Duodenal mucosa (tissue), 2 donors: ENCODE measurements around the gene SAMM50.

Experiments
- H3K27ac ChIP-seq: one replicate; pipeline ENCODE4 v1.7.0; 2013; ENCODE audit warnings: low read depth, low read length
- H3K27me3 ChIP-seq, 2 donors: one replicate each; pipeline ENCODE4 v1.7.0; 2013; ENCODE audit warnings: low read length in 2 of 2, control low read depth in 1 of 2; ENCODE audit not compliant: insufficient read depth in 2 of 2, control insufficient read depth in 1 of 2
- H3K36me3 ChIP-seq, 2 donors: one replicate each; pipeline ENCODE4 v1.7.0; 2013; ENCODE audit warnings: low read length in 2 of 2, control low read depth in 1 of 2; ENCODE audit not compliant: insufficient read depth in 2 of 2, control insufficient read depth in 1 of 2
- H3K4me1 ChIP-seq, 2 donors: one replicate each; pipeline ENCODE4 v1.7.0; 2013; ENCODE audit warnings: low read length in 2 of 2, control low read depth in 1 of 2; ENCODE audit not compliant: insufficient read depth in 2 of 2, control insufficient read depth in 1 of 2
- H3K4me3 ChIP-seq, 2 donors: one replicate each; pipeline ENCODE4 v1.7.0; 2013; ENCODE audit warnings: low read length in 2 of 2, low read depth in 1 of 2
- H3K9ac ChIP-seq, 2 donors: one replicate each; pipeline ENCODE4 v1.7.0; 2013; ENCODE audit warnings: low read length in 2 of 2, low read depth in 1 of 2
- H3K9me3 ChIP-seq, 2 donors: one replicate each; pipeline ENCODE4 v1.7.0; 2013; ENCODE audit warnings: low read length in 2 of 2, control low read depth in 1 of 2; ENCODE audit not compliant: control insufficient read depth in 1 of 2

Gene SAMM50

GRCh38 chr22:44018594-44018993, 63.4 kb downstream of the SAMM50 start:
- Histone ChIP-seq H3K9me3 (no peaks in the 10 kb centered on the region), H3K27ac (no peak overlapping the region), H3K36me3 (no peaks in the 10 kb centered on the region), H3K4me1 (peaks cover 1 to 2% of the 10 kb centered on the region in 2 donors), H3K9ac (no peak overlapping the region), H3K27me3 (no peaks in the 10 kb centered on the region), H3K4me3 (no peak overlapping the region)

GRCh38 chr22:44019416-44019815, 64.2 kb downstream of the SAMM50 start:
- H3K27ac ChIP-seq = no peak overlapping the region
- no peak overlapping the region for H3K4me3 ChIP-seq
- H3K27me3 ChIP-seq = peaks cover 0 to 3% of the 10 kb centered on the region in 2 donors
- no peaks in the 10 kb centered on the region for H3K36me3 ChIP-seq
- no peaks in the 10 kb centered on the region for H3K9me3 ChIP-seq
- H3K4me1 ChIP-seq = peaks cover 3 to 5% of the 10 kb centered on the region in 2 donors
- H3K9ac ChIP-seq = no peak overlapping the region

GRCh38 chr22:44019846-44020245, 64.6 kb downstream of the SAMM50 start:
- no peaks in the 10 kb centered on the region for H3K36me3 ChIP-seq

GRCh38 chr22:44020981-44021380, 65.7 kb downstream of the SAMM50 start:
- no peaks in the 10 kb centered on the region for H3K36me3 ChIP-seq
- H3K9ac ChIP-seq = no peak overlapping the region
- H3K27ac ChIP-seq = no peak overlapping the region
- H3K27me3 ChIP-seq = peaks cover 0 to 3% of the 10 kb centered on the region in 2 donors
- no peaks in the 10 kb centered on the region for H3K9me3 ChIP-seq
- H3K4me1 ChIP-seq = peaks cover 3 to 11% of the 10 kb centered on the region in 2 donors
- H3K4me3 ChIP-seq = no peak overlapping the region

More at GRCh38 chr22:44019846-44020245, 64.6 kb downstream of the SAMM50 start:
- H3K27me3 ChIP-seq = peaks cover 0 to 3% of the 10 kb centered on the region in 2 donors
- H3K9me3 ChIP-seq = no peaks in the 10 kb centered on the region
- peaks cover 3 to 5% of the 10 kb centered on the region in 2 donors for H3K4me1 ChIP-seq
- no peak overlapping the region for H3K4me3 ChIP-seq
- no peak overlapping the region for H3K27ac ChIP-seq
- no peak overlapping the region for H3K9ac ChIP-seq

DNA sequence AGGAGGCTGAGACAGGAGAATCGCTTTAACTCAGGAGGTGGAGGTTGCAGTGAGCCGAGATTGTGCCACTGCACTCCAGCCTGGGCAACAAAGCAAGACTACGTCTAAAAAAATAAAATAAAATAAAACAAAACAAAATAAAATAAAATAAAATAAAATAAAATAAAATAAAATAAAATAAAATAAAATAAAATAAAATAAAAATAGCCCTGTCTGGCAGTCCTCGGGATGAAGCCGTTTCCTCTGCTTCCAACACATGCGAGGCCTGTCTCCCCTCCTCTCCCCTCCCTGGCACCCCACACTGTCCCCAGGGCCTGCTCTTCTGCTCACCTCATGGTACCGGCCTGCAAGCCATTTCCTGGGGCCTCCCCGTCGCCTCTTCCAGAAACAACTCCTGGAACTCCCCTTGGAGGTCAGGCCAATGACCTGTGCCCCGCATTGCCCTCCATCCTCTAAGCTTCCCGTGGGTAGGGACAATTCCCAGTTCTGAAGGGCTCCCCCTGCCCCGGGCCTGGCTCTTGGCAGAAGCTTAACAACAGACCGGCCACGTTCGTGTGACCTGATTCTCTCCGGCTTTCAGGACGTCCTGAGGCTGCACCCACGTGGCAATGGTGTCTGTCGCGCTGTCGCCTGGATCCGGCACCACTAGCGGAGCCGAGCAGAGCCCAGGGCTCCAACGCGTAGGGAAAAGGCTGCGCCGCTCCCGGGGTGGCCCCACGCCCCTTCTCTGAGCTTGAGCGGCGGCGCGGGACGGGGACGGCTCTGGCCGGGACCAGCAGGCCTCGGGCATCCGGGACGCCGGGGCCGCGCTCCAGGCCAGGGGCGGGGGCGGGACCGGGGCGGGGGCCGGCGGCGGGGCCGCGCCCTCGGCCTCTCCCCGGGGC, 68.4 kb downstream of the SAMM50 start:
- Histone ChIP-seq H3K9ac (peak overlapping the region; percentile 74 to 79), H3K36me3 (no peaks in the 10 kb centered on the region), H3K27ac (peak overlapping the region; percentile 70), H3K4me1 (peaks cover 8 to 22% of the 10 kb centered on the region in 2 donors), H3K27me3 (peaks cover 0 to 3% of the 10 kb centered on the region in 2 donors), H3K4me3 (peak overlapping the region; percentile 70 to 74), H3K9me3 (no peaks in the 10 kb centered on the region)

DNA sequence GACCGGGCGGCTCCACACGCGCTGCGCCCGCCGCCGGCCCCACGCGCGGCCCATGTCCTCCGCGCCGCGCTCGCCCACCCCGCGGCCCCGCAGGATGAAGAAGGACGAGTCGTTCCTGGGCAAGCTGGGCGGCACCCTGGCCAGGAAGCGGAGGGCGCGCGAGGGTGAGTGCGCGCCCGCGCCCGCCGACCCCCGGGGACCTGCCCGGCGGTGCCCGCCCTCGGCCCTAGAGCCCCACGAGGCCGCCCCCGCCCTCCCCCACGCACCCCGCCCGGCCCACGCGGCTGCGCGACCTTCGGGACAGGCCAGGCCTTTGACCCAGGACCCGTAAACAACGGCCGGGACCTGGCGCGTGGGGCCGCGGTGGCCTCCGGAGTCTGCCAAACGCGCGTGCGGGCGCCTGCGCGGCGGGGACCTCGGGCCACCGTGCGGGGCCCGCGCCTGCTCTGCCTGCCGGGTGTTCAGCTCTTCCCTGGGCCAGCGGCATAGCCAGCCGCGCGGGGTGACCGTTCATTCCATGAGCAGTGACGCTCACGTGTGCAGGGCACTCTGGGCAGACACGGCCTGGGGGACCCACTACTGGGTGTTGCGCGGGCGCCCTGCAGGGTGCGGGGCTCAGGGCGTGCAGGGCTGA, 69.2 kb downstream of the SAMM50 start, which contains the start of gene PARVB:
Gene PARVB, plus strand, starts transcription at position 15 of the 634 bp plus-strand sequence. Its CDS starts 38 bp downstream, at position 53.
- Histone ChIP-seq H3K9ac (peak within 1 kb of the TSS; percentile 74 to 79), H3K27ac (peak within 1 kb of the TSS; percentile 70), H3K4me3 (peak within 1 kb of the TSS; percentile 70 to 74), H3K9me3 (no peaks in the 10 kb centered on the region), H3K4me1 (peaks cover 8 to 22% of the 10 kb centered on the region in 2 donors), H3K36me3 (no peaks in the 10 kb centered on the region), H3K27me3 (peaks cover 0 to 3% of the 10 kb centered on the region in 2 donors)

DNA sequence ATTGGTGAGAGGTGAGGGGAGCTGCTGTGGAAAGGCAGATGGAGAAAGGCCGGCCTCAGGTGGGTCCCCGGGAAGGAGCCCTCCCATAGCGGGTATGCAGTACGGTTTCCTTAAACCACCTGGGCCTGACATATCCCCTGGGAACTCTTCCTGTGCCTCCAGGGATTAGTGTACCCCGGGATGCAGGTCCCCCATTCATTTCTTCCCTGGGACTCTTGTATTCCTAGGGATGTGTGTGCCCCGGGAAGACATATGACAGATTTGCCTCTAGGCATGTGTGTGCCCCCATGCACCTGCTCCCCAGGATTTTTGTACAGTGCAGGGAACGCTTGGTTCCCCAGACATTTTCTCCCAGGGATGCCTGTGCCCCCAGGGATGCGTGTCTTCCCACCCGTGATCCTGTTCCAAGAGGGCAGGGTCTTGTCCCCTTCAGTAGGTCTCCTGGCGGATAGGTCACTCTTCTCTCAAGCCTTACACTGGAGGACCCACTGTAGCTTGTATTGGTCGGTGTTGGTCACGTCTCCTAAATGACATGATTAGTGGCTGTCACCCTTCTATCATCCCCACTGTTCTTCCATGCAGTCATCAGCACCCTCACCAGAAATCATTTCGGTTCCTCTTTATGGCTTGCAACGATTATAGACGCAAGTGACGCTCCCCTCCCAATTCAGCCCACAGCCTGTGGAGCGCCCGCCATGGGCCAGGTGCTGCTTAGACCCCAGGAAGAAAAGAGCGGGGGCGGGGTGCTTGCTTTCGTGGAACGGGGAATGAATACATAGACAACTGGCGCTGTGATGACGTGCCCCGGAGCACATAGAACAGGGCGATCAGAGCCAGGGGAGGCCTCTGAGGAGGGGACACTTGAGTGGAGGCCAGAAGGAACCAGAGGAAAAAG, 70.2 kb downstream of the SAMM50 start:
- Histone ChIP-seq H3K4me1 (peaks cover 8 to 22% of the 10 kb centered on the region in 2 donors), H3K27ac (peak overlapping the region; percentile 43), H3K9ac (peak overlapping the region; percentile 40 to 50)

DNA sequence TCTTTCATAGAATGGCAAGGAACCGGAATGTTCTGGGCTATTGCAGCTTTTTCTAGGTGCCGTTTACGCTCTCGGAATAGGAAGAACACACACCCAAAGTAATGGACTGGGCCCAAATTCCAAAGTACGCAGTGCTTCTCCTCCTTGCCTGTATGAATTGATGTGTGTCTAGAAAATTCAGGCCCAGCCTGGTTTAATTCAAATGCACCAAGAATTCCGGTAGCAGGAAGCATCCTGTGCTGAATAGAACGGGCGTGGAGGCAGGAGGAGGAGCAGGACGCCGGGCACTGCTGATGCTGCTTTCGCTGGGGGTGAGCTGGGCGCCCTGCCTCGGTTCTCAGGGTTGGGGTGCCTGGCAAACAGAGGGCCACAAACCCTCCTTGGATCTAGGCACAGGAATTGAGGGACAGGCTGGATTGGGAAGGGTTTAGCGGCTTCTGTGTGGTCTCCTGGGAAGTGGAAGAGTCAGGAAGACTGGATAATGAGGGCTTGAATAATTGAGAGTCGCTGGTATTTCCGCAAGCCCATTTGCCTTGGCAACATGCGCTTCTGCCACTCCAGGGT, 70.9 kb downstream of the SAMM50 start:
- peak overlapping the region; percentile 85 for H3K27ac ChIP-seq
- peak overlapping the region; percentile 39 to 55 for H3K4me3 ChIP-seq
- H3K9me3 ChIP-seq = no peaks in the 10 kb centered on the region
- peaks cover 0 to 3% of the 10 kb centered on the region in 2 donors for H3K27me3 ChIP-seq
- H3K36me3 ChIP-seq = no peaks in the 10 kb centered on the region
- H3K9ac ChIP-seq = peak overlapping the region; percentile 35 to 50
- H3K4me1 ChIP-seq = peaks cover 8 to 22% of the 10 kb centered on the region in 2 donors

More for the DNA sequence above, 70.2 kb downstream of the SAMM50 start:
- Histone ChIP-seq H3K27me3 (peaks cover 0 to 3% of the 10 kb centered on the region in 2 donors), H3K4me3 (peak overlapping the region; percentile 38 to 60), H3K36me3 (no peaks in the 10 kb centered on the region), H3K9me3 (no peaks in the 10 kb centered on the region)
